ENCODE results near the gene ARFGAP1. TPM values are rescaled to one million over a fixed set of nuclear protein-coding genes. Genes with fewer than 3 reads are reported as not detected.

The ARFGAP1 gene
- total RNA-seq, 1 donor from 2014 or later: 208 TPM

Small RNA genes within 50 kb of the gene (microRNA-seq; reads per million reads assigned to microRNA genes)
- gene MIR3196 (not detected), gene MIR4326 (2.3 reads per million)

Other genes with a start within 250 kb of the ARFGAP1 start
- 49.3 to 52.9 TPM (median 50.1 TPM) in 3 replicates for gene YTHDF1, start 56.7 kb upstream of the ARFGAP1 start, total RNA-seq
- 0.36 to 0.84 TPM (median 0.50 TPM) in 3 replicates for gene BIRC7, start 36.9 kb upstream of the ARFGAP1 start, total RNA-seq
- gene NKAIN4, start 18.4 kb upstream of the ARFGAP1 start, total RNA-seq: 16.1 to 18.4 TPM (median 16.8 TPM) in 3 replicates
- gene COL20A1, start 20.4 kb downstream of the ARFGAP1 start, total RNA-seq: 0.16 to 0.25 TPM in 2 of 3 replicates, not detected in the other
- 0.11 to 0.63 TPM (median 0.43 TPM) in 3 replicates for gene CHRNA4, start 88.5 kb downstream of the ARFGAP1 start, total RNA-seq
- gene KCNQ2, start 199.8 kb downstream of the ARFGAP1 start, total RNA-seq: 9.7 to 11.8 TPM (median 10.0 TPM) in 3 replicates
- 14.4 to 15.6 TPM (median 14.6 TPM) in 3 replicates for gene EEF1A2, start 226.3 kb downstream of the ARFGAP1 start, total RNA-seq
- gene PPDPF, start 248.0 kb downstream of the ARFGAP1 start, total RNA-seq: 258 to 271 TPM (median 269 TPM) in 3 replicates

Measured in mesothelial cell of epicardium (in vitro differentiated cells).